Upper lobe of left lung (tissue), 6 donors: ENCODE measurements around the gene OR2T8. TPM values are rescaled to one million over a fixed set of nuclear protein-coding genes. Genes with fewer than 3 reads are reported as not detected.

ENCODE experiments used
- ATAC-seq, 2 donors: fragments of 200-7000 bp; cut with Tn5 transposase; one replicate each; pipeline ENCODE4 v1.9.1; 2022; ENCODE audit warnings: mild to moderate bottlenecking in 2 of 2, moderate library complexity in 2 of 2; ENCODE audit not compliant: low FRiP score in 2 of 2
- DNase-seq, 2 donors: peaks; one replicate each; pipeline ENCODE4 v3.0.0-alpha.2; 2019 to 2020
- H3K27ac ChIP-seq, 4 donors: fragments of 200-600 bp; sonication (generic); one replicate each; pipeline ENCODE4 v1.5.1; 2016 to 2019
- H3K27me3 ChIP-seq, 4 donors: fragments of 200-600 bp; sonication (generic); one replicate each; pipeline ENCODE4 v1.5.1; 2017 to 2019
- H3K36me3 ChIP-seq, 4 donors: fragments of 200-600 bp; sonication (generic); one replicate each; pipeline ENCODE4 v1.5.1; 2016 to 2019
- H3K4me1 ChIP-seq, 4 donors: fragments of 200-600 bp; sonication (generic); one replicate each; pipeline ENCODE4 v1.5.1; 2018 to 2019
- H3K4me3 ChIP-seq, 4 donors: fragments of 200-600 bp; sonication (generic); one replicate each; pipeline ENCODE4 v1.5.1; 2017 to 2019; ENCODE audit warnings: mild to moderate bottlenecking in 2 of 4, moderate library complexity in 1 of 4
- H3K9me3 ChIP-seq, 4 donors: fragments of 200-600 bp; sonication (generic); one replicate each; pipeline ENCODE4 v1.5.1; 2018 to 2019
- CTCF ChIP-seq, 6 experiments: fragments of 450-650 bp in 4 of 6; fragments of 200-600 bp in 2 of 6; sonication (generic) in 2 of 6; IDR thresholded peaks; one replicate each; pipeline ENCODE4 v1.5.1; 2016 to 2019; ENCODE audit warnings: antibody characterized with exemption in 6 of 6
- EP300 ChIP-seq, 4 donors: sonication (generic); formaldehyde crosslinking; IDR thresholded peaks; one replicate each; pipeline ENCODE4 v1.5.1; 2017; ENCODE audit warnings: antibody characterized with exemption in 4 of 4, control low read depth in 2 of 4
- POLR2A ChIP-seq, 4 donors: fragments of 450-650 bp; IDR thresholded peaks; one replicate each; pipeline ENCODE4 v1.5.1; 2016 to 2017; ENCODE audit warnings: antibody characterized with exemption in 4 of 4, mild to moderate bottlenecking in 2 of 4
- POLR2AphosphoS5 ChIP-seq, 2 donors: sonication (generic); formaldehyde crosslinking; IDR thresholded peaks; one replicate each; pipeline ENCODE4 v1.5.1; 2017; ENCODE audit warnings: antibody characterized with exemption in 2 of 2
- WGBS, 2 donors: methylation state at CpG; one replicate each; pipeline ENCODE4 v1.1.5; 2017 to 2018; 5-methylcytosine and 5-hydroxymethylcytosine counted together
- total RNA-seq, 6 donors: library from RNA; depleted of rRNA in 4 of 6; stranded (reverse); fragments of >200 nt in 4 of 6; gene quantifications; one replicate each; pipeline versions ENCODE4 v1.1.0 to v1.2.1, GENCODE V29; 2016 to 2021
- donor health status: DM: no; HTN: no; CAD: no; lungs with moderate emphysema.
- donor health status: DM: no; HTN: yes; CAD: no; lungs with severe emphysema.

The OR2T8 gene
- total RNA-seq, 6 donors from 2014 or later: not detected

- DNase-seq (no peak), ATAC-seq (peak in 1 of 2 donors; percentile 67)
- no peaks in the 10 kb centered on the region for H3K9me3 ChIP-seq
- H3K36me3 ChIP-seq: no peaks in the 10 kb centered on the region
- TF ChIP-seq POLR2A (IDR thresholded peaks at IDR 0.05) (no peak), EP300 (IDR thresholded peaks at IDR 0.05) (no peak), POLR2AphosphoS5 (IDR thresholded peaks at IDR 0.05) (no peak), CTCF (IDR thresholded peaks at IDR 0.05) (no peak)
- H3K27ac ChIP-seq: peak overlapping the region in 1 of 4 donors; percentile 48
- WGBS, 2 donors: 32 to 45% methylated on average over 7 of the region's 7 CpGs
- H3K4me3 ChIP-seq: peak overlapping the region in 3 of 4 donors; percentile 19 to 36 (median 34)
- no peaks in the 10 kb centered on the region for H3K27me3 ChIP-seq
- peaks cover 0 to 6% (median 0%) of the 10 kb centered on the region in 4 donors for H3K4me1 ChIP-seq
Observed at GRCh38 chr1:247906504-247907047, 13.5 kb upstream of the OR2T8 start.

GRCh38 chr1:247908766-247909165, 11.3 kb upstream of the OR2T8 start:
- Histone ChIP-seq H3K27me3 (no peaks in the 10 kb centered on the region), H3K4me3 (no peak overlapping the region), H3K9me3 (no peaks in the 10 kb centered on the region), H3K36me3 (no peaks in the 10 kb centered on the region), H3K4me1 (peaks cover 0 to 6% (median 0%) of the 10 kb centered on the region in 4 donors), H3K27ac (no peak overlapping the region)
- DNase-seq (no peak), ATAC-seq (no peak)
- TF ChIP-seq POLR2A (IDR thresholded peaks at IDR 0.05) (no peak), POLR2AphosphoS5 (IDR thresholded peaks at IDR 0.05) (no peak)
- WGBS, 2 donors: 62 to 70% methylated on average over 5 of the region's 5 CpGs

- no peaks in the 10 kb centered on the region for H3K36me3 ChIP-seq
- TF ChIP-seq POLR2AphosphoS5 (IDR thresholded peaks at IDR 0.05) (no peak), POLR2A (IDR thresholded peaks at IDR 0.05) (no peak), EP300 (IDR thresholded peaks at IDR 0.05) (no peak), CTCF (IDR thresholded peaks at IDR 0.05) (no peak)
- WGBS, 2 donors: 70 to 80% methylated on average over 2 of the region's 2 CpGs
- no peaks in the 10 kb centered on the region for H3K27me3 ChIP-seq
- no peak for ATAC-seq
- H3K4me3 ChIP-seq: no peak overlapping the region
- no peaks in the 10 kb centered on the region for H3K9me3 ChIP-seq
- no peak for DNase-seq
- no peaks in the 10 kb centered on the region for H3K4me1 ChIP-seq
- H3K27ac ChIP-seq: no peak overlapping the region
Observed at GRCh38 chr1:247913786-247914185, 6.3 kb upstream of the OR2T8 start.

- ATAC-seq (peak in 1 of 2 donors; percentile 68), DNase-seq (no peak)
- TF ChIP-seq CTCF (IDR thresholded peaks at IDR 0.05) (no peak), POLR2AphosphoS5 (IDR thresholded peaks at IDR 0.05) (no peak), EP300 (IDR thresholded peaks at IDR 0.05) (no peak), POLR2A (IDR thresholded peaks at IDR 0.05) (no peak)
- Histone ChIP-seq H3K4me3 (no peak overlapping the region), H3K27me3 (no peaks in the 10 kb centered on the region), H3K9me3 (no peaks in the 10 kb centered on the region), H3K36me3 (no peaks in the 10 kb centered on the region), H3K4me1 (no peaks in the 10 kb centered on the region), H3K27ac (no peak overlapping the region)
- WGBS, 2 donors: 35 to 60% methylated on average over 4 of the region's 4 CpGs
Observed at GRCh38 chr1:247914941-247915662, 5.0 kb upstream of the OR2T8 start.

DNA sequence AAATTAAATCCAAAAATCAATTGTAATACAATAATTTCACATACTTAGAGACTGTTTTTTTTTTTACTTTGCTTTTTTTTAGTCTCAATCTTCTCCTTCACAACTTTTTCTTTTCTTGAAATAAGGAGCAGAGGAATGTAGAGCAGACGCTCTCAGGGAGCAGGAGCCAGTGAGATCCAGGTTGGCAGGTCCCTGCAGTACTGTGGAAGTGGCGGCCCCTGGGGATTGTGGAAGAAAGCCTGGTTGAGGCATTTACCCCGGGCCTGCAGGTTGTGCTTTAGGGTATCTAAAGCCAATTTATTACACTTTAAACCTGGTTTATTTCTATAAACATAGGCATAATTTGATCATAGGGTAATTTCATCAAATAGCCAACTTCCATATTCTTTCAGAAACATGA, 3.9 kb downstream of the OR2T8 start:
- DNase-seq (no peak), ATAC-seq (no peak)
- H3K4me3 ChIP-seq: no peak overlapping the region
- WGBS, 2 donors: 63 to 67% methylated on average over 3 of the region's 3 CpGs
- no peaks in the 10 kb centered on the region for H3K27me3 ChIP-seq
- H3K27ac ChIP-seq: no peak overlapping the region
- H3K36me3 ChIP-seq: no peaks in the 10 kb centered on the region
- no peaks in the 10 kb centered on the region for H3K4me1 ChIP-seq
- H3K9me3 ChIP-seq: no peaks in the 10 kb centered on the region
- TF ChIP-seq POLR2A (IDR thresholded peaks at IDR 0.05): no peak
- TF ChIP-seq CTCF (IDR thresholded peaks at IDR 0.05): no peak
- no peak for TF ChIP-seq EP300 (IDR thresholded peaks at IDR 0.05)
- TF ChIP-seq POLR2AphosphoS5 (IDR thresholded peaks at IDR 0.05): no peak
